CD4-positive, alpha-beta T cell treated with Interferon gamma for 1 hour (primary cell): ENCODE results near the gene PLEKHB1.

Experiments
- DNase-seq: peaks from one replicate; pipeline ENCODE4 v3.0.0-alpha.2; 2020

PLEKHB1 gene

GRCh38 chr11:73693899-73694525 is 47.6 kb downstream of the PLEKHB1 start:
- no peak for DNase-seq

- DNase-seq = no peak
Measured at GRCh38 chr11:73705053-73705452, 58.7 kb downstream of the PLEKHB1 start.

DNA sequence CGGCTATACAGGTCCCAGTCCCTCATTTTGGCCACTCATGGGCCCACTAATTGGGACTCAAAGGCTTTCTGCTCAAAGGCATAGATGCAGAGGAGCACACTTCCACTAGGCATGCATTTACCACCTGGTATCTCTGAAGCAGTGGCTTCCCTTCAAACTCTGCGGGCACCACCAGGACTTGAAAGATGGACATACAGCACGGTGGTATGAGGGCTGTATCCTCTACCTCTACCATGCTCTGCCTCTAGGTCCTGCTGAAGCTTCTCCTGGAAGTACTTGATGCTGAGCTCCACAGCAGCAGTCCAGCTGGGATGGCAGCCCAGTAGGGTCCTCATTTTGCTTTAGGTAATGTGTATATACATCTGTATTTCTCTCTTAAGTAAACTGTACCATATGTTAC is 64.6 kb downstream of the PLEKHB1 start:
- no peak for DNase-seq
